H9 (cell line): Measurements from ENCODE around the gene TMOD1. TPM values are rescaled to one million over a fixed set of nuclear protein-coding genes. Genes with fewer than 3 reads are reported as not detected.

Experiments used
- DNase-seq: peaks from one replicate; pipeline ENCODE4 v3.0.0-alpha.2; 2017
- H2AFZ ChIP-seq: one replicate; pipeline ENCODE4 v1.6.1; 2013; ENCODE audit warnings: mild to moderate bottlenecking, low read length, control low read depth, moderate library complexity
- H2AK5ac ChIP-seq: 2 replicates; pipeline ENCODE4 v1.6.1; 2013; ENCODE audit warnings: low read length, control low read depth, mixed read lengths; ENCODE audit not compliant: insufficient read length
- H2BK120ac ChIP-seq: one replicate; pipeline ENCODE4 v1.6.1; 2013; ENCODE audit warnings: low read depth, mild to moderate bottlenecking, low read length, control low read depth, inconsistent platforms; ENCODE audit not compliant: poor library complexity, severe bottlenecking
- H2BK12ac ChIP-seq: 2 replicates; pipeline ENCODE4 v1.6.1; 2013; ENCODE audit warnings: low read length, control low read depth, mixed read lengths, low read depth; ENCODE audit not compliant: insufficient read length
- H2BK15ac ChIP-seq: 2 replicates; pipeline ENCODE4 v1.6.1; 2013; ENCODE audit warnings: low read depth, low read length, control low read depth
- H2BK20ac ChIP-seq: one replicate; pipeline ENCODE4 v1.6.1; 2013; ENCODE audit warnings: low read depth, mild to moderate bottlenecking, low read length, control low read depth, inconsistent platforms; ENCODE audit not compliant: poor library complexity, severe bottlenecking
- H2BK5ac ChIP-seq: 2 replicates; pipeline ENCODE4 v1.6.1; 2013; ENCODE audit warnings: low read length, control low read depth, mixed read lengths; ENCODE audit not compliant: insufficient read length
- H3K14ac ChIP-seq: 2 replicates; pipeline ENCODE4 v1.6.1; 2013; ENCODE audit warnings: low read length, control low read depth; ENCODE audit not compliant: insufficient read depth
- H3K18ac ChIP-seq: 2 replicates; pipeline ENCODE4 v1.6.1; 2013; ENCODE audit warnings: low read depth, mild to moderate bottlenecking, mixed read lengths, low read length, control low read depth; ENCODE audit not compliant: insufficient read length
- H3K23ac ChIP-seq: 2 replicates; pipeline ENCODE4 v1.6.1; 2013; ENCODE audit warnings: low read length, control low read depth, mixed read lengths, low read depth; ENCODE audit not compliant: insufficient read length
- H3K23me2 ChIP-seq: 2 replicates; pipeline ENCODE4 v1.6.1; 2013; ENCODE audit warnings: low read depth, mild to moderate bottlenecking, mixed read lengths, low read length, control low read depth; ENCODE audit not compliant: insufficient read length, poor library complexity, severe bottlenecking
- H3K27ac ChIP-seq: 2 replicates; pipeline ENCODE4 v1.5.1; 2013; ENCODE audit warnings: low read length, control low read depth, mixed read lengths, low read depth; ENCODE audit not compliant: insufficient read length
- H3K27me3 ChIP-seq: 2 replicates; pipeline ENCODE4 v1.6.1; 2013; ENCODE audit warnings: low read length, control low read depth, inconsistent platforms; ENCODE audit not compliant: insufficient read depth
- H3K4ac ChIP-seq: 2 replicates; pipeline ENCODE4 v1.6.1; 2013; ENCODE audit warnings: low read depth, mild to moderate bottlenecking, control low read depth, inconsistent platforms, low read length, moderate library complexity
- H3K4me1 ChIP-seq: 2 replicates; pipeline ENCODE4 v1.6.1; 2013; ENCODE audit warnings: low read length, control low read depth, inconsistent platforms; ENCODE audit not compliant: insufficient read depth
- H3K4me2 ChIP-seq: 2 replicates; pipeline ENCODE4 v1.6.1; 2013; ENCODE audit warnings: low read length, control low read depth, mixed read lengths; ENCODE audit not compliant: insufficient read length, insufficient read depth
- H3K56ac ChIP-seq: 2 replicates; pipeline ENCODE4 v1.6.1; 2013; ENCODE audit warnings: low read depth, mild to moderate bottlenecking, mixed read lengths, low read length, control low read depth; ENCODE audit not compliant: insufficient read length
- H3K79me1 ChIP-seq: 2 replicates; pipeline ENCODE4 v1.6.1; 2013; ENCODE audit warnings: low read depth, mild to moderate bottlenecking, moderate library complexity, low read length, control low read depth, inconsistent platforms; ENCODE audit not compliant: insufficient read depth, poor library complexity, severe bottlenecking
- H3K79me2 ChIP-seq: 2 replicates; pipeline ENCODE4 v1.6.1; 2013; ENCODE audit warnings: low read length, control low read depth, inconsistent platforms; ENCODE audit not compliant: insufficient read depth
- H3K9ac ChIP-seq: 2 replicates; pipeline ENCODE4 v1.6.1; 2013; ENCODE audit warnings: low read length, control low read depth, mixed read lengths; ENCODE audit not compliant: insufficient read length; ENCODE audit errors: extremely low read depth
- H3K9me3 ChIP-seq: one replicate; pipeline ENCODE4 v1.6.1; 2013; ENCODE audit warnings: low read depth, low read length, inconsistent platforms; ENCODE audit not compliant: control insufficient read depth
- H3T11ph ChIP-seq: one replicate; pipeline ENCODE4 v1.6.1; 2013; ENCODE audit warnings: mild to moderate bottlenecking, low read length, control low read depth, inconsistent platforms
- H4K20me1 ChIP-seq: one replicate; pipeline ENCODE4 v1.6.1; 2013; ENCODE audit not compliant: control insufficient read depth, insufficient read length, insufficient read depth
- H4K5ac ChIP-seq: 2 replicates; pipeline ENCODE4 v1.6.1; 2013; ENCODE audit warnings: low read depth, mild to moderate bottlenecking, mixed read lengths, low read length, control low read depth; ENCODE audit not compliant: insufficient read length
- H4K8ac ChIP-seq: replicated peaks from 2 replicates; pipeline ENCODE4 v1.6.1; 2013; ENCODE audit warnings: low read length, control low read depth, mixed read lengths, low read depth; ENCODE audit not compliant: insufficient read length
- H4K91ac ChIP-seq: 2 replicates; pipeline ENCODE4 v1.6.1; 2013; ENCODE audit warnings: low read depth, mild to moderate bottlenecking, moderate library complexity, mixed read lengths, low read length, control low read depth; ENCODE audit not compliant: insufficient read length
- H3K27ac Mint-ChIP-seq, 3 experiments: 2 replicates in 2 of 3; 3 replicates in 1 of 3; pipeline ENCODE4 v1.8.0; 2020 to 2021; ENCODE audit warnings: mixed read lengths in 3 of 3, mild to moderate bottlenecking in 1 of 3, moderate library complexity in 1 of 3
- H3K27me3 Mint-ChIP-seq: 2 replicates; pipeline ENCODE4 v1.8.0; 2021; ENCODE audit warnings: low read depth, mild to moderate bottlenecking, moderate library complexity, mixed read lengths
- H3K36me3 Mint-ChIP-seq, 3 experiments: 2 replicates in 2 of 3; 3 replicates in 1 of 3; pipeline ENCODE4 v1.8.0; 2020 to 2021; ENCODE audit warnings: low read depth in 3 of 3, mixed read lengths in 3 of 3; ENCODE audit not compliant: insufficient read depth in 1 of 3
- H3K4me1 Mint-ChIP-seq, 2 experiments: 2 replicates each; pipeline ENCODE4 v1.8.0; 2020; ENCODE audit warnings: mixed read lengths in 2 of 2
- H3K4me3 Mint-ChIP-seq, 2 experiments: 2 replicates in 1 of 2; 3 replicates in 1 of 2; pipeline ENCODE4 v1.8.0; 2020 to 2021; ENCODE audit warnings: mild to moderate bottlenecking in 2 of 2, mixed read lengths in 2 of 2, moderate library complexity in 1 of 2
- H3K9me3 Mint-ChIP-seq, 2 experiments: 2 replicates in 1 of 2; 3 replicates in 1 of 2; pipeline ENCODE4 v1.8.0; 2020; ENCODE audit warnings: mild to moderate bottlenecking in 2 of 2, mixed read lengths in 2 of 2, moderate library complexity in 1 of 2
- CTCF ChIP-seq: fragments of 200-600 bp; sonication (generic); conservative IDR thresholded peaks from 3 replicates; pipeline ENCODE4 v1.8.0; 2021; ENCODE audit warnings: antibody characterized with exemption, mild to moderate bottlenecking
- WGBS: extraction: QIAGEN DNeasy Blood & Tissue Kit; methylation state at CpG from one replicate; pipeline ENCODE4 v1.1.7; 2013; ENCODE audit warnings: missing lambda C conversion rate, low lambda C conversion rate, mixed read lengths; ENCODE audit not compliant: insufficient read length; ENCODE audit errors: extremely low coverage; 5-methylcytosine and 5-hydroxymethylcytosine counted together
- total RNA-seq: library from RNA; stranded (reverse); gene quantifications from 2 replicates; pipeline ENCODE4 v1.2.1, GENCODE V29; 2021

TMOD1 gene
- total RNA-seq, 1 experiment from 2014 or later = 0.98 TPM

GRCh38 chr9:97593960-97594359 is 92.5 kb downstream of the TMOD1 start:
- H4K5ac ChIP-seq = no peak overlapping the region
- H4K91ac ChIP-seq = no peak overlapping the region
- no peak overlapping the region for H2AK5ac ChIP-seq
- no peaks in the 10 kb centered on the region; the same call in 1 of the 2 replicates for H3K4me1 ChIP-seq
- no CpG with 5 or more reads among the region's 4 CpGs for WGBS
- no peaks in the 10 kb centered on the region for H3K9me3 Mint-ChIP-seq
- no peaks in the 10 kb centered on the region for H3K79me1 ChIP-seq
- no peak overlapping the region for H3K4ac ChIP-seq
- no peak overlapping the region for H2BK20ac ChIP-seq
- no peak overlapping the region for H2BK120ac ChIP-seq
- no peak overlapping the region for H3K56ac ChIP-seq
- H3K9me3 ChIP-seq = no peaks in the 10 kb centered on the region
- peaks cover 11 to 14% of the 10 kb centered on the region in 2 experiments for H3K4me1 Mint-ChIP-seq
- TF ChIP-seq CTCF = no peak
- no peak overlapping the region for H3K14ac ChIP-seq
- H2BK15ac ChIP-seq = no peak overlapping the region
- no peaks in the 10 kb centered on the region for H4K20me1 ChIP-seq
- H3K27ac Mint-ChIP-seq = no peak overlapping the region; a peak in 1 of 7 replicates
- no peak overlapping the region for H3K18ac ChIP-seq
- no peaks in the 10 kb centered on the region for H3K23me2 ChIP-seq
- H2AFZ ChIP-seq = no peak overlapping the region
- no peaks in the 10 kb centered on the region for H3K27me3 Mint-ChIP-seq
- no peaks in the 10 kb centered on the region for H3K79me2 ChIP-seq
- H3K4me2 ChIP-seq = no peak overlapping the region
- no peak overlapping the region for H2BK12ac ChIP-seq
- no peak overlapping the region for H3K9ac ChIP-seq
- DNase-seq = no peak
- H3K27me3 ChIP-seq = no peaks in the 10 kb centered on the region
- H3K36me3 Mint-ChIP-seq = no peaks in the 10 kb centered on the region
- H2BK5ac ChIP-seq = no peak overlapping the region
- H3T11ph ChIP-seq = no peak overlapping the region
- no peak overlapping the region for H4K8ac ChIP-seq
- no peak overlapping the region for H3K23ac ChIP-seq
- no peak overlapping the region for H3K4me3 Mint-ChIP-seq
- H3K27ac ChIP-seq = no peak overlapping the region
